WTC11 (cell line): ENCODE data around the gene FOXJ3. TPM values are rescaled to one million over a fixed set of nuclear protein-coding genes. Genes with fewer than 3 reads are reported as not detected.

Experiments
- ATAC-seq: fragments of 200-7000 bp; cut with Tn5 transposase; 2 replicates; pipeline ENCODE4 v1.10.0; 2021; ENCODE audit warnings: mild to moderate bottlenecking, moderate library complexity
- CTCF ChIA-PET: fragments of 300-600 bp; sonication (Branson Sonifier 250); formaldehyde crosslinking; loops from one replicate; lab custom pipeline; 2021; ENCODE audit warnings: antibody characterized with exemption; lab: Charles Lee
- POLR2A ChIA-PET: fragments of 350-600 bp; sonication (Branson Sonifier 250); formaldehyde crosslinking; loops from one replicate; lab custom pipeline; 2021; ENCODE audit warnings: antibody characterized with exemption; lab: Charles Lee
- DNase-seq: peaks from one replicate; pipeline ENCODE4 v3.0.0; 2021; ENCODE audit warnings: low spot score
- H3K27ac Mint-ChIP-seq: 2 replicates; pipeline ENCODE4 v1.8.0; 2021; ENCODE audit warnings: mixed read lengths
- H3K27me3 Mint-ChIP-seq: 2 replicates; pipeline ENCODE4 v1.8.0; 2021; ENCODE audit warnings: low read depth, mild to moderate bottlenecking, moderate library complexity, mixed read lengths
- H3K36me3 Mint-ChIP-seq: 2 replicates; pipeline ENCODE4 v1.8.0; 2021; ENCODE audit warnings: mixed read lengths
- H3K4me1 Mint-ChIP-seq: 2 replicates; pipeline ENCODE4 v1.8.0; 2022; ENCODE audit warnings: mixed read lengths
- H3K4me3 Mint-ChIP-seq: 2 replicates; pipeline ENCODE4 v1.8.0; 2021; ENCODE audit warnings: mild to moderate bottlenecking, moderate library complexity, mixed read lengths
- H3K9me3 Mint-ChIP-seq: 2 replicates; pipeline ENCODE4 v1.8.0; 2021; ENCODE audit warnings: mixed read lengths
- ARID4B ChIP-seq: sonication (generic); formaldehyde crosslinking; IDR thresholded peaks from 2 replicates; pipeline ENCODE4 v1.8.0; 2023; ENCODE audit warnings: missing genetic modification reagents, mild to moderate bottlenecking, borderline replicate concordance
- CBFB ChIP-seq: sonication (generic); formaldehyde crosslinking; IDR thresholded peaks from 2 replicates; pipeline ENCODE4 v1.8.1; 2022; ENCODE audit warnings: mild to moderate bottlenecking, low read depth, missing genetic modification reagents
- CDX4 ChIP-seq: fragments of 250-450 bp; sonication (Bioruptor Pico); IDR thresholded peaks from 2 replicates; pipeline ENCODE4 v1.9.0; 2021; ENCODE audit warnings: moderate library complexity, mild to moderate bottlenecking, inconsistent platforms, borderline replicate concordance
- E2F1 ChIP-seq: sonication (generic); formaldehyde crosslinking; IDR thresholded peaks from 2 replicates; pipeline ENCODE4 v1.8.0; 2022; ENCODE audit warnings: mild to moderate bottlenecking, missing genetic modification reagents
- ELF4 ChIP-seq: sonication (generic); formaldehyde crosslinking; IDR thresholded peaks from 2 replicates; pipeline ENCODE4 v1.8.1; 2022; ENCODE audit warnings: low read depth, mild to moderate bottlenecking, moderate library complexity, missing genetic modification reagents
- FOXP4 ChIP-seq: sonication (generic); formaldehyde crosslinking; IDR thresholded peaks from 2 replicates; pipeline ENCODE4 v1.8.0; 2022; ENCODE audit warnings: mild to moderate bottlenecking, missing genetic modification reagents
- GRHL2 ChIP-seq: fragments of 250-450 bp; sonication (Bioruptor Pico); IDR thresholded peaks from 2 replicates; pipeline ENCODE4 v1.8.0; 2022; ENCODE audit warnings: mild to moderate bottlenecking, moderate library complexity; ENCODE audit not compliant: insufficient replicate concordance, severe bottlenecking
- GTF2I ChIP-seq: fragments of 250-450 bp; sonication (Bioruptor Pico); conservative IDR thresholded peaks from 2 replicates; pipeline ENCODE4 v1.4.0; 2021; ENCODE audit warnings: mild to moderate bottlenecking
- PRDM15 ChIP-seq: sonication (generic); formaldehyde crosslinking; IDR thresholded peaks from 2 replicates; pipeline ENCODE4 v1.8.0; 2022; ENCODE audit warnings: missing genetic modification reagents
- SMAD3 ChIP-seq: sonication (generic); formaldehyde crosslinking; IDR thresholded peaks from 2 replicates; pipeline ENCODE4 v1.8.0; 2022; ENCODE audit warnings: missing genetic modification reagents, mild to moderate bottlenecking, borderline replicate concordance
- SMAD4 ChIP-seq: sonication (generic); formaldehyde crosslinking; IDR thresholded peaks from 2 replicates; pipeline ENCODE4 v1.8.0; 2022; ENCODE audit warnings: mild to moderate bottlenecking, missing genetic modification reagents
- SP1 ChIP-seq: sonication (generic); formaldehyde crosslinking; conservative IDR thresholded peaks from 2 replicates; pipeline ENCODE4 v1.8.1; 2022; ENCODE audit warnings: missing genetic modification reagents
- TP53 ChIP-seq: sonication (generic); formaldehyde crosslinking; IDR thresholded peaks from 2 replicates; pipeline ENCODE4 v1.8.1; 2023; ENCODE audit warnings: mild to moderate bottlenecking, missing genetic modification reagents
- ZNF396 ChIP-seq: fragments of 250-450 bp; sonication (Bioruptor Pico); IDR thresholded peaks from 2 replicates; pipeline ENCODE4 v1.8.0; 2021; ENCODE audit warnings: mild to moderate bottlenecking, moderate library complexity, borderline replicate concordance
- ZNF425 ChIP-seq: fragments of 250-450 bp; sonication (Bioruptor Pico); conservative IDR thresholded peaks from 2 replicates; pipeline ENCODE4 v1.9.0; 2021; ENCODE audit warnings: mild to moderate bottlenecking
- total RNA-seq: library from RNA; stranded (reverse); gene quantifications from 3 replicates; pipeline ENCODE4 v1.2.3, GENCODE V29; 2021

The FOXJ3 gene
- total RNA-seq, 1 experiment from 2014 or later, result 43.3 TPM

- TF ChIP-seq ARID4B (no peak), ZNF425 (CRISPR knock-in tag) (no peak), CDX4 (no peak), TP53 (CRISPR knock-in tag) (no peak), FOXP4 (CRISPR knock-in tag) (no peak), CBFB (CRISPR knock-in tag) (no peak)
These were observed 151.7 kb downstream of the FOXJ3 start (continued) for GRCh38 chr1:42183210-42183956.

GRCh38 chr1:42181687-42182086 lies 153.3 kb downstream of the FOXJ3 start:
- Mint-ChIP-seq H3K4me1 (peaks cover 10% of the 10 kb centered on the region), H3K27ac (no peak overlapping the region), H3K27me3 (no peaks in the 10 kb centered on the region), H3K36me3 (peaks cover 13% of the 10 kb centered on the region; the same call in 1 of the 2 replicates), H3K9me3 (no peaks in the 10 kb centered on the region), H3K4me3 (no peak overlapping the region)
- CTCF ChIA-PET, result no interaction called here
- TF ChIP-seq GRHL2 (CRISPR knock-in tag), result no peak
- TF ChIP-seq ZNF396 (CRISPR knock-in tag), result no peak
- no peak for TF ChIP-seq SMAD4 (CRISPR knock-in tag)
- ATAC-seq, result no peak
- POLR2A ChIA-PET, result no interaction called here
- DNase-seq, result no peak

- no peaks in the 10 kb centered on the region for H3K9me3 Mint-ChIP-seq
- ChIA-PET POLR2A (no interaction called here), CTCF (no interaction called here)
- no peak for DNase-seq
- H3K36me3 Mint-ChIP-seq, result peaks cover 9% of the 10 kb centered on the region; the same call in 1 of the 2 replicates
- H3K4me1 Mint-ChIP-seq, result peaks cover 10% of the 10 kb centered on the region
- H3K27ac Mint-ChIP-seq, result no peak overlapping the region
- H3K27me3 Mint-ChIP-seq, result no peaks in the 10 kb centered on the region
- no peak overlapping the region for H3K4me3 Mint-ChIP-seq
- no peak for ATAC-seq
- no peak for TF ChIP-seq SMAD3
- TF ChIP-seq ELF4 (CRISPR knock-in tag), result no peak
- no peak for TF ChIP-seq E2F1 (CRISPR knock-in tag)
- TF ChIP-seq PRDM15 (CRISPR knock-in tag), result no peak
- no peak for TF ChIP-seq GTF2I (CRISPR knock-in tag)
- no peak for TF ChIP-seq SP1 (CRISPR knock-in tag)
- TF ChIP-seq ZNF425 (CRISPR knock-in tag), result no peak
These were observed 155.1 kb downstream of the FOXJ3 start for GRCh38 chr1:42179900-42180329.
